ENCODE measurements around the gene NKX1-2. TPM values are rescaled to one million over a fixed set of nuclear protein-coding genes. Genes with fewer than 3 reads are reported as not detected.

NKX1-2 gene
- total RNA-seq: 1 to 10 TPM in 2 of 4 donors, under 1 TPM in 2; 0.59 to 2.3 (median 1.2) TPM

- Histone ChIP-seq H3K27me3 (peaks cover 4 to 99% (median 15%) of the 10 kb centered on the region in 4 donors), H3K36me3 (no peaks in the 10 kb centered on the region), H3K9me3 (no peaks in the 10 kb centered on the region), H3K27ac (no peak within 1 kb of the TSS), H3K4me3 (peak within 1 kb of the TSS; percentile 34 to 63 (median 44)), H3K4me1 (peaks cover 17 to 46% (median 26%) of the 10 kb centered on the region in 3 donors)
- intact Hi-C loops (cut with DNase I): no loop called here
- no peak for DNase-seq
- WGBS, 2 donors: 7 to 12% methylated on average over 15 to 29 of the region's 57 CpGs
- TF ChIP-seq CTCF (IDR thresholded peaks at IDR 0.05) (no peak), POLR2A (IDR thresholded peaks at IDR 0.05) (no peak)
Measured at GRCh38 chr10:124450012-124450782, at the start of gene NKX1-2. NKX1-2 (minus strand) TSS chr10:124450035; CDS start chr10:124449943, 92 bp downstream.

- 72 to 85% methylated on average over 5 of the region's 8 CpGs for WGBS, 2 donors
- H3K9me3 ChIP-seq: no peaks in the 10 kb centered on the region
- H3K27me3 ChIP-seq: no peaks in the 10 kb centered on the region
- H3K4me1 ChIP-seq: peaks cover 11 to 25% (median 15%) of the 10 kb centered on the region in 3 donors
- TF ChIP-seq POLR2A (IDR thresholded peaks at IDR 0.05) (no peak), CTCF (IDR thresholded peaks at IDR 0.05) (no peak)
- intact Hi-C loops (cut with DNase I): no loop called here
- H3K27ac ChIP-seq: no peak overlapping the region
- no peak overlapping the region for H3K4me3 ChIP-seq
- peaks cover 0 to 29% (median 0%) of the 10 kb centered on the region in 3 donors for H3K36me3 ChIP-seq
- no peak for DNase-seq
Measured at GRCh38 chr10:124498056-124498455, 48.2 kb upstream of the NKX1-2 start.

GRCh38 chr10:124497196-124497881 is 47.5 kb upstream of the NKX1-2 start:
- whole genome bisulfite sequencing, 2 donors: 82 to 84% methylated on average over 8 to 11 of the region's 15 CpGs
- peaks cover 0 to 29% (median 0%) of the 10 kb centered on the region in 3 donors for H3K36me3 ChIP-seq
- H3K27me3 ChIP-seq: no peaks in the 10 kb centered on the region
- no peaks in the 10 kb centered on the region for H3K9me3 ChIP-seq
- no peak overlapping the region for H3K27ac ChIP-seq
- intact Hi-C loops (cut with DNase I): no loop called here
- no peak overlapping the region for H3K4me3 ChIP-seq
- no peak for DNase-seq
- peaks cover 11 to 25% (median 15%) of the 10 kb centered on the region in 3 donors for H3K4me1 ChIP-seq
- TF ChIP-seq POLR2A (IDR thresholded peaks at IDR 0.05): no peak
- no peak for TF ChIP-seq CTCF (IDR thresholded peaks at IDR 0.05)

- Histone ChIP-seq H3K27me3 (no peaks in the 10 kb centered on the region), H3K9me3 (no peaks in the 10 kb centered on the region), H3K27ac (no peak overlapping the region), H3K4me1 (peaks cover 11 to 25% (median 15%) of the 10 kb centered on the region in 3 donors), H3K36me3 (peaks cover 0 to 32% (median 0%) of the 10 kb centered on the region in 3 donors), H3K4me3 (no peak overlapping the region)
- TF ChIP-seq CTCF (IDR thresholded peaks at IDR 0.05): no peak
- TF ChIP-seq POLR2A (IDR thresholded peaks at IDR 0.05): no peak
- WGBS, 2 donors: 91 to 93% methylated on average over 6 to 10 of the region's 24 CpGs
- intact Hi-C loops (cut with DNase I): no loop called here
- no peak for DNase-seq
Measured at GRCh38 chr10:124496620-124497019, 46.8 kb upstream of the NKX1-2 start.

GRCh38 chr10:124496150-124496549 is 46.3 kb upstream of the NKX1-2 start:
- WGBS, 2 donors: 91 to 92% methylated on average over 11 to 14 of the region's 14 CpGs
- H3K27me3 ChIP-seq: no peaks in the 10 kb centered on the region
- no peak overlapping the region for H3K4me3 ChIP-seq
- peaks cover 11 to 25% (median 15%) of the 10 kb centered on the region in 3 donors for H3K4me1 ChIP-seq
- peaks cover 0 to 34% (median 0%) of the 10 kb centered on the region in 3 donors for H3K36me3 ChIP-seq
- no peaks in the 10 kb centered on the region for H3K9me3 ChIP-seq
- no peak for DNase-seq
- intact Hi-C loops (cut with DNase I): no loop called here
- TF ChIP-seq CTCF (IDR thresholded peaks at IDR 0.05) (no peak), POLR2A (IDR thresholded peaks at IDR 0.05) (no peak)
- peak overlapping the region in 2 of 4 donors; percentile 64 to 78 for H3K27ac ChIP-seq
